ENCODE results near the gene GIPR.

DNA sequence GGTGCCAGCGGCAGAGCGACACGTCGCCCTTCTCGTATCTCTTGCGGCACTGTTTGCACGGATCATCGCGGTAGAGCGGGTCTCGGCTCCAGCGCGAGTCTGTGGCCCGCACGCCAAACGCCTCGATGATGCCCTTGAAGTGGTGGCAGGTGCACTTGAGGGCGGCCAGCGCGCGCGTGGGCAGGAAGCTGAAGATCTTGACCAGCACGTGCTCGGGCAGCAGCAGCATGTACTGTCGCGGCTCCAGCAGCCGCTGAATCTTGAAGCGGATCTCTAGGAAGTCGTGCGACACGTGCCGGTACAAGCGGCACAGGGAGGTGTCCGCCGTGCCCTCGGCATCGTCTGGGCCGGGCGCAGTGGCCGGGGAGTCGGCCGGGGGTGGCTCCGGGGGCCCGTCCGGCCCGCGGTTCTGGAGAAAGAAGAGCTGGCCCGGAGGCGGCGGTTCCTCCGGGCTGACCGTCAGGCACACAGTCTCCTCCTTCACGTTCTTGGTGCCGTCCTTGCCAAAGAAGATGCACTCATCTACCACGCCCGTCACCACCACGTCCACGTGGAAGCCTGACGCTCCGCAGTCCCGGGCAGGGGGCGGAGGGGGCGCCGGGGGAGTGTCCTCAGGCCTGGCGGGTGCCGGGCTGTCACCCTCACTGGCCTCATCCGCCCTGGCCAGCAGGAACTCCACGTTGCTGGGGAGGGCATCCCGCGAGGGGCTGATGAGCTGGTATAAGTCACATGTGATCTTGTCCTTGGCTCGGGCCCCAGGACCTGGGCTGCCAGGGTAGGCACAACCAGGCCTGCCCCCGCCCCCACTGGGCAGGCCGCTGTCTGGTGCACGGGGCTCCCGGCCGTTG lies 44.1 kb downstream of the GIPR start:
- TF ChIP-seq CTCF (conservative IDR thresholded peaks at IDR 0.05 in 1 of 2, IDR thresholded peaks at IDR 0.05 in 1 of 2; ENCODE audit: low read depth in 1 of 2, low read length in 2 of 2) (no peak), EZH2 (IDR thresholded peaks at IDR 0.05; ENCODE audit: low read length, missing control alignments) (no peak)
